GM12872 (cell line): ENCODE results near the gene SPTSSA.

ENCODE experiments used
- TF ChIP-seq, protein P1 (sequence below): IDR thresholded peaks from 3 replicates; pipeline ENCODE4 v1.5.1; 2011; ENCODE audit warnings: low read depth, mild to moderate bottlenecking, low read length, moderate library complexity; ENCODE audit not compliant: insufficient read depth

SPTSSA gene

GRCh38 chr14:34463598-34463961, 1.5 kb upstream of the SPTSSA start:
- TF ChIP-seq, protein P1, sequence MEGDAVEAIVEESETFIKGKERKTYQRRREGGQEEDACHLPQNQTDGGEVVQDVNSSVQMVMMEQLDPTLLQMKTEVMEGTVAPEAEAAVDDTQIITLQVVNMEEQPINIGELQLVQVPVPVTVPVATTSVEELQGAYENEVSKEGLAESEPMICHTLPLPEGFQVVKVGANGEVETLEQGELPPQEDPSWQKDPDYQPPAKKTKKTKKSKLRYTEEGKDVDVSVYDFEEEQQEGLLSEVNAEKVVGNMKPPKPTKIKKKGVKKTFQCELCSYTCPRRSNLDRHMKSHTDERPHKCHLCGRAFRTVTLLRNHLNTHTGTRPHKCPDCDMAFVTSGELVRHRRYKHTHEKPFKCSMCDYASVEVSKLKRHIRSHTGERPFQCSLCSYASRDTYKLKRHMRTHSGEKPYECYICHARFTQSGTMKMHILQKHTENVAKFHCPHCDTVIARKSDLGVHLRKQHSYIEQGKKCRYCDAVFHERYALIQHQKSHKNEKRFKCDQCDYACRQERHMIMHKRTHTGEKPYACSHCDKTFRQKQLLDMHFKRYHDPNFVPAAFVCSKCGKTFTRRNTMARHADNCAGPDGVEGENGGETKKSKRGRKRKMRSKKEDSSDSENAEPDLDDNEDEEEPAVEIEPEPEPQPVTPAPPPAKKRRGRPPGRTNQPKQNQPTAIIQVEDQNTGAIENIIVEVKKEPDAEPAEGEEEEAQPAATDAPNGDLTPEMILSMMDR, result no peak

- TF ChIP-seq, protein P1, result no peak
Observed at GRCh38 chr14:34461334-34462131, 507 bp downstream of the SPTSSA start.

DNA sequence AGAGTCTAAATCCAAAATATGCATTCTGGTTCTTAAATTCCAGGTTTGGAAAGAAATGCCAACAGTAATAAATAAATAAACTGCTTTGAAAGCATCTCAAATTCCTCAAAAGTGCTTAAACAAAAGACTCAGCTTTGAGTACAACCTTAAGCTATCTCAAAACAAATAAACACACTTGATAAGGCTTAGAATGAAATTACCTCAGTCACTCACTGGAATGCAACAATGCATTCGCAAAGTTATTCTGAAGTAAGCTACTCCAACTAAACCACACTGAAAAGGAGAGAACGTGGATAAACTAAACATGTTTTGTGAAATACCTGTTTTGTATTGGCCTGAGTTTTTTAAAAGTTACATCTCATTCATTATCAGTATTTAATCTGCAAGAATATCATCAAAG, 1.2 kb downstream of the SPTSSA start:
- TF ChIP-seq, protein P1, result no peak

DNA sequence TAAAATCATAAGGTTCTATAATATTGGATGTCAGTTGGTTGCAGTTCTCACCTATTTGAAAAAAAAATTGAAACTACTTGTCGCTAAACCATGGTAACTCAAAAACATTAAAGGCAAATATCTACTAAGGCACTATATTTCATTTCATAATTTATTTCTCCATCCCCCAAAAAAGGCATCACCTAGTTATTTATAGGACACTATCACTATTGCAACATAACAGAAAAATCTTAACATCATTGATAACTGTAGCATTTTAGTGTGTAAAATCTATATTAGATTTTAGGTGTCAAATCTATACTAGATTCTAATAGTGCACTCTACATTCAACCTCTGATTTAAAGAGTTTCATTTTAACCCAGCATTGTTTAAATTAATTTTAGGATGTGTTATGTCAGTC, 1.7 kb downstream of the SPTSSA start:
- TF ChIP-seq, protein P1, result no peak

- TF ChIP-seq, protein P1, result no peak
Observed at GRCh38 chr14:34457186-34457585, 4.9 kb downstream of the SPTSSA start.

- TF ChIP-seq, protein P1, result no peak
Observed at GRCh38 chr14:34453226-34453625, 8.8 kb downstream of the SPTSSA start.

- TF ChIP-seq, protein P1, result no peak
Observed at GRCh38 chr14:34452258-34452822, 9.7 kb downstream of the SPTSSA start.
